Ishikawa (cell line): ENCODE measurements around the gene FERMT1.

Experiments used
- CEBPB ChIP-seq: IDR thresholded peaks from 2 replicates; pipeline ENCODE4 v1.6.1; 2012
- CREB1 ChIP-seq: IDR thresholded peaks from 2 replicates; pipeline ENCODE4 v1.6.1; 2012; ENCODE audit warnings: low read depth
- EGR1 ChIP-seq: IDR thresholded peaks from 2 replicates; pipeline ENCODE4 v1.6.1; 2012
- EP300 ChIP-seq: IDR thresholded peaks from 2 replicates; pipeline ENCODE4 v1.6.1; 2012; ENCODE audit warnings: borderline replicate concordance
- FOXM1 ChIP-seq: IDR thresholded peaks from 2 replicates; pipeline ENCODE4 v1.6.1; 2012; ENCODE audit warnings: low read depth, borderline replicate concordance
- MAX ChIP-seq: IDR thresholded peaks from 2 replicates; pipeline ENCODE4 v1.6.1; 2012
- NFIC ChIP-seq: IDR thresholded peaks from 2 replicates; pipeline ENCODE4 v1.6.1; 2012
- RAD21 ChIP-seq: IDR thresholded peaks from 2 replicates; pipeline ENCODE4 v1.6.1; 2012; ENCODE audit warnings: low read depth
- TAF1 ChIP-seq: IDR thresholded peaks from 2 replicates; pipeline ENCODE4 v1.6.1; 2012; ENCODE audit warnings: low read depth, mild to moderate bottlenecking
- TCF12 ChIP-seq: IDR thresholded peaks from 2 replicates; pipeline ENCODE4 v1.6.1; 2012; ENCODE audit warnings: low read depth
- TEAD4 ChIP-seq: IDR thresholded peaks from 2 replicates; pipeline ENCODE4 v1.6.1; 2012
- YY1 ChIP-seq: IDR thresholded peaks from 2 replicates; pipeline ENCODE4 v1.6.1; 2012; ENCODE audit warnings: low read depth
- ZBTB7A ChIP-seq: IDR thresholded peaks from 2 replicates; pipeline ENCODE4 v1.6.1; 2012; ENCODE audit warnings: low read depth
- TF ChIP-seq, protein P1 (sequence below): IDR thresholded peaks from 2 replicates; pipeline ENCODE4 v1.6.1; 2012
- TF ChIP-seq, protein P2 (sequence below): IDR thresholded peaks from 2 replicates; pipeline ENCODE4 v1.6.1; 2012; ENCODE audit warnings: low read depth, mild to moderate bottlenecking

Gene FERMT1

DNA sequence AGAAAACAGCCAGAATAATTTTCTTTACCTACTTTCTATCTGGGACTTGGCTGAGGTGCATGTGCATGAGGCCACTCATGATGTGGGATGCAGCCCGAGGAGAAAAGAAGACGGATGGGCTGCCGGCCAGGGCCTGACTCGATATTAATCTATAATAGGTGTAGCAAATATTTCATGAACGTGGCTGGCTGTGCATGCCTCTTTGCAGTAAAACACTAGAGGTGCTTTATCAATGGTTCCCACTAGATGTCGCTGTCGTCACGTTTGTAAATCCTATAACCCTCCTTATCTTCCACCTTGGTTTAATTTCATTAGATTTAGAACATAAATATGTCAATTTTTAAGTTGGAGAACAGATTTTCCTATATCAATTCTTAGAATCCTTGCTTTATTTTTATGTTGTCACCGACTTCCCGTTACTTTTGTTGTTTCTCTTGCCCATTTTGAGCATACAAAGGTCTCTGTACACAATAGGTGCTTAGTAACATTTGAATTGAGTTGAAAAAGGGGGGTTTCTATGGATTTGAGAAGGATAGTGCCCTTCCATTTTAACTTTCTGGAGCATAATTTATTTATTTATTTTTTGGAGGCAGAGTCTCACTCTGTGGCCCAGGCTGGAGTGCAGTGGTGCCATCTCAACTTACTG lies 19.6 kb upstream of the FERMT1 start:
- TF ChIP-seq, protein P1, sequence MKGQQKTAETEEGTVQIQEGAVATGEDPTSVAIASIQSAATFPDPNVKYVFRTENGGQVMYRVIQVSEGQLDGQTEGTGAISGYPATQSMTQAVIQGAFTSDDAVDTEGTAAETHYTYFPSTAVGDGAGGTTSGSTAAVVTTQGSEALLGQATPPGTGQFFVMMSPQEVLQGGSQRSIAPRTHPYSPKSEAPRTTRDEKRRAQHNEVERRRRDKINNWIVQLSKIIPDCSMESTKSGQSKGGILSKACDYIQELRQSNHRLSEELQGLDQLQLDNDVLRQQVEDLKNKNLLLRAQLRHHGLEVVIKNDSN = no peak
- TF ChIP-seq FOXM1 = no peak
- peak; percentile 76 for TF ChIP-seq RAD21
- no peak for TF ChIP-seq ZBTB7A

DNA sequence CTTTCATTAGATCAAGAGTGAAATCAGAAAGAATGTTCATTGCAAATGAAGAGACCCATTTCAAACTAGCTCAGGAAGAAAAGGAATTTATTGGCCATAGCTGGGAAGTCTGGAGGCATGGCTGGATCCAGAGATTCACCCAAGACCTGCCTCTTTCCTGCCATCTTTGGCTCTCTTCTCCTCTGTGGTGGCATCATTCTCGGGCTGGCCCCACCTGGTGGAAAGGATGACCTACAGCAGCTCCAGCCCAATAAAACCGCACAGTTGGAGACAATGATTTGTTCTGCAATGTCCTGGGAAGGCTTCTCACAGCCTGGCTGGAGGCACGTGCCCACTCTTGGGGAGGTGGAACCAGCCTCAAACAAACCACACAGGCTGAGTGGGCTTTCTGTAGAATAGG lies 18.1 kb upstream of the FERMT1 start:
- TF ChIP-seq, protein P1 = no peak
- no peak for TF ChIP-seq CEBPB
- TF ChIP-seq RAD21 = no peak
- no peak for TF ChIP-seq NFIC
- TF ChIP-seq YY1 = no peak
- TF ChIP-seq EGR1 = no peak
- TF ChIP-seq, protein P2, sequence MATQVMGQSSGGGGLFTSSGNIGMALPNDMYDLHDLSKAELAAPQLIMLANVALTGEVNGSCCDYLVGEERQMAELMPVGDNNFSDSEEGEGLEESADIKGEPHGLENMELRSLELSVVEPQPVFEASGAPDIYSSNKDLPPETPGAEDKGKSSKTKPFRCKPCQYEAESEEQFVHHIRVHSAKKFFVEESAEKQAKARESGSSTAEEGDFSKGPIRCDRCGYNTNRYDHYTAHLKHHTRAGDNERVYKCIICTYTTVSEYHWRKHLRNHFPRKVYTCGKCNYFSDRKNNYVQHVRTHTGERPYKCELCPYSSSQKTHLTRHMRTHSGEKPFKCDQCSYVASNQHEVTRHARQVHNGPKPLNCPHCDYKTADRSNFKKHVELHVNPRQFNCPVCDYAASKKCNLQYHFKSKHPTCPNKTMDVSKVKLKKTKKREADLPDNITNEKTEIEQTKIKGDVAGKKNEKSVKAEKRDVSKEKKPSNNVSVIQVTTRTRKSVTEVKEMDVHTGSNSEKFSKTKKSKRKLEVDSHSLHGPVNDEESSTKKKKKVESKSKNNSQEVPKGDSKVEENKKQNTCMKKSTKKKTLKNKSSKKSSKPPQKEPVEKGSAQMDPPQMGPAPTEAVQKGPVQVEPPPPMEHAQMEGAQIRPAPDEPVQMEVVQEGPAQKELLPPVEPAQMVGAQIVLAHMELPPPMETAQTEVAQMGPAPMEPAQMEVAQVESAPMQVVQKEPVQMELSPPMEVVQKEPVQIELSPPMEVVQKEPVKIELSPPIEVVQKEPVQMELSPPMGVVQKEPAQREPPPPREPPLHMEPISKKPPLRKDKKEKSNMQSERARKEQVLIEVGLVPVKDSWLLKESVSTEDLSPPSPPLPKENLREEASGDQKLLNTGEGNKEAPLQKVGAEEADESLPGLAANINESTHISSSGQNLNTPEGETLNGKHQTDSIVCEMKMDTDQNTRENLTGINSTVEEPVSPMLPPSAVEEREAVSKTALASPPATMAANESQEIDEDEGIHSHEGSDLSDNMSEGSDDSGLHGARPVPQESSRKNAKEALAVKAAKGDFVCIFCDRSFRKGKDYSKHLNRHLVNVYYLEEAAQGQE = no peak
- TF ChIP-seq TEAD4 = no peak
- TF ChIP-seq ZBTB7A = no peak
- TF ChIP-seq TCF12 = no peak
- no peak for TF ChIP-seq EP300
- no peak for TF ChIP-seq FOXM1
- TF ChIP-seq TAF1 = no peak
- no peak for TF ChIP-seq CREB1
- TF ChIP-seq MAX = no peak

DNA sequence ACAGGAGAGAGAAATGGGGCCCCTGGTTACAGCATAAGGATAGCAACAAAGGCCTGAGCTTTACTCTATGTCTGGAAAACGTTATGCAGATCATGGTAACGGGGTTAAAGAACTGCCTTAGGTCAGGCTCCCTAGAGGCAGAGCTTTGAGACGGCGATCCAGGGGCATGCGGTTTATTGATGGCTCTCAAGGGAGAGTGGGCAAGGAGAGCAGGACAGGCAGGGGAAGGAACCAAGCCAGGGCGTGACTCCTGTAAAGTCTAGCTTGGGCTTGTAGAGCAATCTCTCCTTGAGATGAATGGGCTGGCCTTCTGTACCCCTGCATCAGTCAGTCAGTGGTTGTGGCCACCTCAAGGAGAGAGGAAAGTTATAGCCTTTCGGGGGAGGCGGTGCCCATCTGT lies 12.5 kb upstream of the FERMT1 start:
- TF ChIP-seq, protein P2 = no peak
- TF ChIP-seq YY1 (no peak), CREB1 (no peak), MAX (no peak), CEBPB (no peak), NFIC (no peak), EGR1 (no peak), FOXM1 (no peak), EP300 (no peak), RAD21 (no peak), ZBTB7A (no peak), TCF12 (no peak), TAF1 (no peak)
- TF ChIP-seq, protein P1 = no peak

GRCh38 chr20:6134592-6134991 lies 11.8 kb upstream of the FERMT1 start:
- TF ChIP-seq MAX (no peak), CEBPB (no peak), TEAD4 (no peak), YY1 (no peak)

- no peak for TF ChIP-seq NFIC
- no peak for TF ChIP-seq TEAD4
- TF ChIP-seq EGR1 = no peak
- no peak for TF ChIP-seq MAX
- no peak for TF ChIP-seq CEBPB
- TF ChIP-seq, protein P1 = no peak
- TF ChIP-seq YY1 = no peak
- TF ChIP-seq, protein P2 = no peak
- TF ChIP-seq RAD21 = no peak
- TF ChIP-seq TCF12 = no peak
- no peak for TF ChIP-seq EP300
- no peak for TF ChIP-seq TAF1
- TF ChIP-seq FOXM1 = no peak
- TF ChIP-seq ZBTB7A = no peak
- no peak for TF ChIP-seq CREB1
Observed at GRCh38 chr20:6130045-6130444, 7.2 kb upstream of the FERMT1 start.
